PC-3 (cell line): Measurements from ENCODE around the gene GPS1. TPM values are rescaled to one million over a fixed set of nuclear protein-coding genes. Genes with fewer than 3 reads are reported as not detected.
"Not testable (repeated sequence)": the region's sequence is repeated elsewhere in the genome, so short reads cannot be mapped to it uniquely, and the experiment has no call there.

Source experiments
- ATAC-seq: fragments of 200-7000 bp; cut with Tn5 transposase; 2 replicates; pipeline ENCODE4 v1.9.1; 2020; ENCODE audit warnings: mild to moderate bottlenecking, moderate library complexity
- BruUV-seq: library from RNA; stranded (reverse); fragments of 400-500 nt; replicated peaks from 2 replicates; lab custom pipeline; 2021; lab: Mats Ljungman, UMichigan
- CTCF ChIA-PET: fragments of 300-600 bp; sonication (Branson Sonifier 250); formaldehyde crosslinking; loops from one replicate; lab custom pipeline; 2022; ENCODE audit warnings: antibody characterized with exemption; lab: Charles Lee
- POLR2A ChIA-PET: fragments of 300-600 bp; sonication (Branson Sonifier 250); formaldehyde crosslinking; loops from one replicate; lab custom pipeline; 2022; ENCODE audit warnings: antibody characterized with exemption; ENCODE audit not compliant: unreplicated experiment; lab: Charles Lee
- DNase-seq: peaks from one replicate; pipeline ENCODE4 v3.0.0-alpha.2; 2015
- H2AFZ ChIP-seq: fragments of 300-600 bp; sonication (generic); 2 replicates; pipeline ENCODE4 v1.6.0; 2016; ENCODE audit warnings: antibody characterized with exemption, low read length
- H3F3A ChIP-seq: fragments of 300-600 bp; sonication (generic); one replicate; pipeline ENCODE4 v1.6.0; 2017; ENCODE audit warnings: antibody characterized with exemption, low read length, control low read depth, mild to moderate bottlenecking; ENCODE audit not compliant: unreplicated experiment
- H3K27ac ChIP-seq: fragments of 300-600 bp; sonication (generic); 2 replicates; pipeline ENCODE4 v1.5.1; 2016; ENCODE audit warnings: mild to moderate bottlenecking, low read length
- H3K27me3 ChIP-seq: fragments of 300-600 bp; sonication (generic); 2 replicates; pipeline ENCODE4 v1.6.1; 2016; ENCODE audit warnings: low read length, mixed read lengths
- H3K36me3 ChIP-seq: fragments of 300-600 bp; sonication (generic); 2 replicates; pipeline ENCODE4 v1.6.1; 2016; ENCODE audit warnings: low read depth, mixed run types, low read length, mixed read lengths
- H3K4me1 ChIP-seq: fragments of 300-600 bp; sonication (generic); 2 replicates; pipeline ENCODE4 v1.5.1; 2016; ENCODE audit warnings: low read length; ENCODE audit not compliant: insufficient read depth
- H3K4me2 ChIP-seq: fragments of 300-600 bp; sonication (generic); 2 replicates; pipeline ENCODE4 v1.6.0; 2016; ENCODE audit warnings: low read length
- H3K4me3 ChIP-seq: fragments of 300-600 bp; sonication (generic); 2 replicates; pipeline ENCODE4 v1.5.1; 2016; ENCODE audit warnings: mild to moderate bottlenecking, low read length, mixed read lengths
- H3K79me2 ChIP-seq: fragments of 300-600 bp; sonication (generic); 2 replicates; pipeline ENCODE4 v1.6.1; 2017; ENCODE audit warnings: low read length, mixed read lengths
- H3K9ac ChIP-seq: fragments of 300-600 bp; sonication (generic); 2 replicates; pipeline ENCODE4 v1.6.0; 2016; ENCODE audit warnings: mild to moderate bottlenecking, low read length
- H3K9me2 ChIP-seq: fragments of 300-600 bp; sonication (generic); replicated peaks from 2 replicates; pipeline ENCODE4 v1.6.1; 2016; ENCODE audit warnings: mixed run types, low read length, mixed read lengths
- H3K9me3 ChIP-seq: fragments of 300-600 bp; sonication (generic); 2 replicates; pipeline ENCODE4 v1.6.1; 2016; ENCODE audit warnings: low read length, mixed read lengths
- H4K20me1 ChIP-seq: fragments of 300-600 bp; sonication (generic); 2 replicates; pipeline ENCODE4 v1.6.1; 2016; ENCODE audit warnings: low read length, mixed read lengths
- CTCF ChIP-seq: fragments of 300-600 bp; sonication (generic); conservative IDR thresholded peaks from 2 replicates; pipeline ENCODE4 v1.5.1; 2017; ENCODE audit warnings: antibody characterized with exemption, low read depth, mild to moderate bottlenecking, low read length
- EZH2 ChIP-seq: fragments of 300-600 bp; sonication (generic); IDR thresholded peaks from one replicate; pipeline ENCODE4 v1.6.1; 2017; ENCODE audit warnings: antibody characterized with exemption, mild to moderate bottlenecking, low read length; ENCODE audit not compliant: unreplicated experiment
- EZH2phosphoT487 ChIP-seq: fragments of 300-600 bp; sonication (generic); IDR thresholded peaks from 2 replicates; pipeline ENCODE4 v1.6.1; 2018; ENCODE audit warnings: mild to moderate bottlenecking, antibody characterized with exemption, low read length, borderline replicate concordance
- intact Hi-C: fragments of 100-400 bp; cut with micrococcal nuclease; formaldehyde crosslinking; loops from 2 replicates; pipeline ENCODE4 v1.9.0; 2023
- total RNA-seq: library from RNA; depleted of rRNA; stranded (reverse); fragments of >200 nt; gene quantifications from 2 replicates; pipeline ENCODE4 v1.2.3, GENCODE V29; 2014

GPS1 gene
- total RNA-seq, 1 experiment from 2014 or later = 240 TPM

- Histone ChIP-seq H3F3A (no peaks in the 10 kb centered on the region), H3K9ac (no peak overlapping the region), H3K36me3 (no peaks in the 10 kb centered on the region), H3K4me2 (peak overlapping the region; percentile 93), H2AFZ (peak overlapping the region; percentile 96), H3K9me3 (no peaks in the 10 kb centered on the region), H3K4me1 (peaks cover 21% of the 10 kb centered on the region), H3K9me2 (no peaks in the 10 kb centered on the region), H4K20me1 (peaks cover 8% of the 10 kb centered on the region; the same call in 1 of the 2 replicates), H3K4me3 (peak overlapping the region; percentile 86), H3K79me2 (peaks cover 17% of the 10 kb centered on the region), H3K27me3 (no peaks in the 10 kb centered on the region), H3K27ac (no peak overlapping the region)
- intact Hi-C loops = loop anchor here (5.0 kb wide), 1 partner anchor 59 kb away; the partner anchor contains the start of gene FASN
- TF ChIP-seq EZH2 (no peak), CTCF (no peak), EZH2phosphoT487 (no peak)
- no TSS peak for BruUV-seq
- ChIA-PET POLR2A (interaction anchor here (0.6 to 1.0 kb wide), 9 partner anchors 14 to 153 kb away, joined by 3 to 5 read pairs (median 4); partner anchors contain the start of genes FASN and MAFG), CTCF (interaction anchor here (0.6 to 1.1 kb wide), 6 partner anchors 8 to 204 kb away, joined by 3 to 10 read pairs (median 3); partner anchors contain the start of genes CENPX, DUS1L and LRRC45)
- DNase-seq (no peak), ATAC-seq (no peak)
Observed at GRCh38 chr17:82037889-82038195, 13.9 kb upstream of the GPS1 start.

DNA sequence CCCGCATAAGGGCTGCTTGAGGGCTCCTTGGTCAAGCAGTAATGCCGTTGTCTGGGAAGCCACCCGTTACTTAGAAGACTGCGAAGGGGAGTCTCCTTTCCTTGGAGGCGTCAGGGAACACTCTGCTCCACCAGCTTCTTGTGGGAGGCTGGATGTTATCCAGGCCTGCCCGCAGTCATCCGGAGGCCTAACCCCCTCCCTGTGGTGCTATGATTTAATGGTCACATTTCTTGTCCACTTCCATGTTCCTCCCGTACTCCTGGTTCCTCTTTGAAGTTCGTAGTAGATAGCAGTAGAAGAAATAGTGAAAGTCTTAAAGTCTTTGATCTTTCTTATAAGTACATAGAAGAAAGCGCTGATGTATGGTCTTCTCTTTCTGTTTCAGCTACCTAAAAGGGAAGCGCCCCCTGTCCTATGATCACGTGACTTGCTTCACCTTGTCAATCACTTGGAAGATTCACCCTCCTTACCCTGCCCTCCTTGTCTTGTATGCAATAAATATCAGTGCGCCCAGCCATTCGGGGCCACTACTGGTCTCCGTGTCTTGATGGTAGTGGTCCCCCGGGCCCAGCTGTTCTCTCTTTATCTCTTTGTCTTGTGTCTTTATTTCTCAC lies 12.8 kb upstream of the GPS1 start:
- H3K27ac ChIP-seq, H2AFZ ChIP-seq, DNase-seq, POLR2A ChIA-PET, H4K20me1 ChIP-seq, H3K36me3 ChIP-seq, H3K4me2 ChIP-seq, H3K9me3 ChIP-seq, BruUV-seq, ATAC-seq, H3K4me3 ChIP-seq, H3F3A ChIP-seq, H3K9me2 ChIP-seq, H3K9ac ChIP-seq, CTCF ChIA-PET, H3K27me3 ChIP-seq: not testable (repeated sequence)
- H3K4me1 ChIP-seq = peaks cover 21% of the 10 kb centered on the region
- intact Hi-C loops = loop anchor here (5.0 kb wide), 1 partner anchor 58 kb away; the partner anchor contains the start of gene FASN
- peaks cover 17% of the 10 kb centered on the region for H3K79me2 ChIP-seq

DNA sequence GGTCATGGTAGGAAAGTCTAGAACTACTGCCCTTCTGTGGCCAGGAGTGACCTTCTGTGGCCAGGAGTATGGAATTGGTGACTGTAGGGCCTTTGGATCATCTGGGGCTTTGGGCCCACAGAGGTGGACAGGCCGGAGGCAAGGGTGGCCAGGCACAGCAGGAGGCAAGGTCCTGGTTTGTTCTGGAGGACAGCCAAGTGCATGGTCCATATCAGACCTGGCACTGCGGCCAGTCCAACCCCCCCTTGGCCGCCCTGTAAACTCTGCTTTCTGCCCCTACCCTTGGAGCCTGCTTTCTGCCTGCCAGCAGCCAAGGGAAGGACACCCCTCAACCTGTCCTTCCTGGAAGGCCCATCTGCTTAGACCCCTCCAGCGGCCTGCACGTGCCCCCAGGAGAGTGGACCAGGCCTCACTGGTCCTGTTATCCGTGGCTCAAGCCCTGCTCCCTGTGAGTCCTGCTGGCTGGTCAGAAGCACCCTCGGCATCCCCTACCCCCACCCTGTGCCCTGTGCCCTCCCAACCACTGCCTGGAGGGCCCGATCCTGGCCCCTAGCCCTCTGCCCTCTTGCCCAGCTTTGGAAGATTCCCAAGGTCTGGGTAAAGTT lies 11.9 kb upstream of the GPS1 start:
- ATAC-seq (no peak), DNase-seq (no peak)
- H2AFZ ChIP-seq = no peak overlapping the region
- TF ChIP-seq EZH2 = no peak
- no peak for TF ChIP-seq CTCF
- no peak for TF ChIP-seq EZH2phosphoT487
- ChIA-PET CTCF (no interaction called here), POLR2A (no interaction called here)
- H3K4me2 ChIP-seq = no peak overlapping the region
- intact Hi-C loops = loop anchor here (5.0 kb wide), 1 partner anchor 58 kb away; the partner anchor contains the start of gene FASN
- no peaks in the 10 kb centered on the region for H3K36me3 ChIP-seq
- peaks cover 21% of the 10 kb centered on the region for H3K4me1 ChIP-seq
- no peak overlapping the region for H3K27ac ChIP-seq
- H3F3A ChIP-seq = no peaks in the 10 kb centered on the region
- BruUV-seq = no TSS peak
- peaks cover 17% of the 10 kb centered on the region for H3K79me2 ChIP-seq
- H3K9ac ChIP-seq = no peak overlapping the region
- no peaks in the 10 kb centered on the region for H3K9me2 ChIP-seq
- H4K20me1 ChIP-seq = peaks cover 8% of the 10 kb centered on the region; the same call in 1 of the 2 replicates
- H3K9me3 ChIP-seq = no peaks in the 10 kb centered on the region
- H3K4me3 ChIP-seq = no peak overlapping the region
- no peaks in the 10 kb centered on the region for H3K27me3 ChIP-seq
